GDM1 (cell line): ENCODE measurements around the gene MARK3.
"Not testable (repeated sequence)": the region's sequence is repeated elsewhere in the genome, so short reads cannot be mapped to it uniquely, and the experiment has no call there.

Source experiments
- DNase-seq: peaks from one replicate; lab custom pipeline; 2025; lab: John Stamatoyannopoulos, UW

The MARK3 gene

DNA sequence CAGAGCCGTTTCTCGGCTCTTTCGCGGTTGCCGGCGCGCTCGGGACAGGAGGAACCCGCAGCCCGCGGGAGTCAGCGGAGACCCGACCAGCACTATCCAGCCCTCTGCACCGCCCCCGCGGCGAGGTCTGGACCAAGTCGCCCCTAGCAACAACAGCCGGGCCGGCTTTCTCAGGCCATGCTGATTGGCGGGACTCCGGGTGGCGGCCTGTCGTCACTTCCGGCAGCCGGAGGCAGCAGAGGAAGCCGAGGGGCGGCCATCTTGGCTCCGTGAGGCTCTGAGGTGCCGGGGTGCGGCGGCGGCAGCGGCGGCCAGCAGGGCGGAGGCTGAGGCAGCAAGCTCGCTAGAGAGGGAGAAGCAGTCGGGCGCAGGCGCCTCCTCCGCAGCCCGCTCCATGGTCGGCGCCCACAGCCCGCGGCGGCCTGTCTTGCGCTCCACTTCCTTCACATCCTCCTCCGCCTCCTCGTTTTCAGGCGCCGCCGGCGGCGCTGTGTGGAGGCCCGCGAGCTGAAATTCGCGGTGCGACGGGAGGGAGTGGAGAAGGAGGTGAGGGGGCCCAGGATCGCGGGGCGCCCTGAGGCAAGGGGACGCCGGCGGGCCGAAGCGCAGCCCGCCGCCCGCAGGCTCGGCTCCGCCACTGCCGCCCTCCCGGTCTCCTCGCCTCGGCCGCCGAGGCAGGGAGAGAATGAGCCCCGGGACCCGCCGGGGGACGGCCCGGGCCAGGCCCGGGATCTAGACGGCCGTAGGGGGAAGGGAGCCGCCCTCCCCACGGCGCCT lies at the start of gene MARK3:
Gene MARK3 (plus strand): TSS at position 264 of the 777 bp plus-strand sequence. CDS start 615 bp downstream, outside the sequence.
- DNase-seq = peak; percentile 94

DNA sequence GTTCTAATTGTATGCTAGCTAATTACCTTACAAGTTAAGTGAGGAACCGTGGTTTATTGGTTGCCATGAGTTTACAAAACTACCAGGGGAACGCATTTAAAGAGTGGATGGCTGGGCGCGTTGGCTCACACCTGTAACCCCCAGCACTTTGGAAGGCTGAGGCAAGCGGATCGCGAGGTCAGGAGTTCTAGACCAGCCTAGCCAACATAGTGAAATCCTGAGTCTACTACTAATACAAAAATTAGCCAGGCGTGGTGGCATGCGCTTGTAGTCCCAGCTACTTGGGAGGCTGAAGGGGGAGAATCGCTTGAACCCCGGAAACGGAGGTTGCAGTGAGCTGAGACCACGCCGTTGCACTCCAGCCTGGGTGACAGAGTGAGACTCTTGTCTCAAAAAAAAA lies 49.0 kb upstream of the MARK3 start:
- DNase-seq = no peak

DNA sequence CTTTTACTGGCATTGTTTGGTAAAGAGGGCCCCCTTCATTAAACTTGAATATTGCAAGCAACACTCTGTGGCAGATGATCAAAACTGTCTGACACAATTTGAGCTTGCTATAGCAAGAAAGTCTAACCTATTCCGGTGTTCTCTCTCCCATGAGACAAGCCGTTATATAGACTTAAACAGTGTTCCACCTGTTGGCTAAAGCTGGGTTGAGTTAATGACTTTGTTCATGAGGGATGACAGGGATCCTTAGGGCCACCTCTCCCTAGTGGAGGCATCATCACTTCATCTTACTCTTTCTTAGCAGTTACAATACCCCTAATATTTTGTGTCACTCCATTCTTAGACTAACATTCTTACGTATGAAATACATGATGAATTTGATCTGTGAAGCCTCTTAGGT lies 47.4 kb upstream of the MARK3 start:
- DNase-seq = no peak

DNA sequence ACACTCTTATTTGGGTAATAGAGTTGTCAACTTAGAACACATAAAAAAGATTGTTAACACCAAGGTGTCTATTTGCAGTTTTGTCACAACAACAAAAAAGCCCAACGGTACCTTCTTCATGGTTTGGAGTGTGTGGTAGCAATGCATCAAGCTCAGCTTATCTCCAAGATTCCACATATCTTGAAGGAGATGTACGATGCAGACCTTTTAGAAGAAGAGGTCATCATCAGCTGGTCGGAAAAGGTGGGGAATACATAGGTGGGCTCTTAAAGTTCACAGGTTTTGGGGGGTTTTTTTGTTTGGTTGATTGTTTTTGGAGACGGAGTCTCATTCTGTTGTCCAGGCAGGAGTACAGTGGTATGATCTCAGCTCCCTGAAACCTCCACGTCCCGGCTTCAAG lies 45.7 kb upstream of the MARK3 start:
- no peak for DNase-seq

DNA sequence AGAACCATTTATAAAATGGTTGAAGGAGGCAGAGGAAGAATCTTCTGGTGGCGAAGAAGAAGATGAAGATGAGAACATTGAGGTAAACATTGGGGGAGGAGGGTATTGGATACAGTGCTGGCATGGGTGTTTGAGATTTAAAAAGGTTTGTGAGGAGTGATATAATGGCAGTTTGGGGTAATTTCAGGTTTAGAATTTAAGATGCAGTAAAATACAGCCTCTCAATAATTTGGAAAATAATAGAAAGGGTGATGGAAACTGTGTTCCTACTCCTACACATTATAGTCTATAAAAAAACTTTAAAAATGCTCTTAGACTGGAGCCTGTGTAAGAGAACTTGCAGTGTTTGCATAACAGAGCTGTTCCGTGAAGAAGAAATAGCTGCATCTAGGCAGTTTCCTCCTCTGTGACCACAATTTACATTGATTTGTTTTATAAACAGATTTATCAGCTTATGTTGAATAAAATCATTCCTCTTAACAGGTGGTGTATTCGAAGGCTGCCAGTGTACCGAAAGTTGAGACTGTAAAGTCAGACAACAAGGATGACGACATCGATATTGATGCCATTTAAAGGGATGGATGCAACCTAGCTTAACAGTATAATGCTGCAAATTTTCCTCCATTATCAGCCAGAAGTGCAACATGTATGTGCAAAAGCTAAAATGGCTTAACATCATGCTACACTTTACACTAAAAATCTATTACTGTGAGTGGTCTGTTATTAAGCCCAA lies 44.6 kb upstream of the MARK3 start:
- no peak for DNase-seq

DNA sequence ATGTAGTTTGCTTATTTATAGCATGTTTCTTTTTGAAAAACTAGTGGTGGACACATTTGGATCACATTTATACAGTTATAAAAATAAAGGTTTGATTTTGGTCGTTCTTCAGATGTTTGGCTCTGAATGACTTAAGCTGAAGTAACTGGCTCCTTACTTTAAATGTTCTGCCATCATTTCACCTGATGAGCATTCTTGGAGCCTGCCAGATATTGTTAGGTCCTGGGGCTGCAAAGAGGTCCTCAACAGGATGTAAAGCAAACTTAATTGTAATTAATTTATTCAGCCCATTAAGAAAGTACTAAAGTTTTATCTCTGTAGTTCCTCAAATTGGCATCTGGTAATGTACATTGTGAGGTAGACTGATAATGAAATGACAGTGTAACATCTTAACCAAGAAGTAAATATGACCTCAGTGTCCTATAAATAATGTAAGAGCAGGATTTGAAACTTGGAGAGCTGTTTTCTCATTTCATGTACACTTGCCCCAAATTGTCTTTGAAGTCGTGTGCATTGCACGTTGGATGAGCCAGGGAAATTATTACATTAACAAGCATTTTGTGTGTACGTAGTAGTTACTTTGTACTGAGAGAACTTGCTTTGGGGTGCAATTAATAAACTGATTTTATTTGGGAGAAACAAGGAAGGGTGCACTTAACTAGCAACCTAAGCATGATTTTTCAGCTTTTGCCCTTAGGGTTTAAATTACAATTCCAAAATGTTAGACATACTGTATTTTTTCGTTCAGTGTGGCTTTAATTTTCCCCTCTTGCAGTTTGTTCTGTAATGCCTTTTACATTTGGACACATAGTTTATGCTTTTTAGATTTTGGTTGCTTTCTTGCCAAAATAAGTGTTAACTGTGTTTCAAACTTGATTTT lies 43.7 kb upstream of the MARK3 start:
- no peak for DNase-seq

DNA sequence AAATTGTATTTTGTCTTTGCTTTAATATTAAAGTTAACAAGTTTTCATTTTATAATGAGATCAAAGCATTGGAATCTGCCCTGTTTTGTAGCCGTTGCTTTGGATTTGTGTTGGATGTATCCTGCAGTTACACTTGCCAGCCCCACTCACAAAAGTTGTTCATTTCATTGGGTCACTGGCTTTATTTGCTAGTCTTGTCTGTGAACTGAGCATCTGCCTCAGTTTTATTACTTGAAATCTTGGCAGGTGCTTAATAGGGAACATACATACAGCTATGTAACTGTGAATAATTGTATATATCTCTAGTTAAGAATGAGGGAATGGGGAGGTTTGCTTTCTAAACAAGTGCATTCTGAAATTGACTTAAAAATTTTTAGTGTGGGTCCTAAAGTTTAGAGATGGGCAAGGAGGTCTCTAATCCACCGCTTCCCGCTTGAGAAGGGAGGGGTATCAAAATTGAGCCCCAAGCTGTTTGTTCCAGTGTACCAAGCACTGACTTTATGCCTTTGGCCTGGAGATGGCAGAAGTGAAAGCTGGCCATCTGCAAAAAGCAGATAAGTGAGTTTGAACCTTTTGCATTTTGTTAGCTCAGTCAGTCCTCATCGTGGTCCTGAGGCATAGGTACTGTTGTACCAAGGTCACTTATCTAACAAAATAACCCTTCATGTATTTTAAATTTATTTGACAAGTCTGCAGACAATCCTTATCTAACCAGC lies 41.9 kb upstream of the MARK3 start:
- DNase-seq = no peak

DNA sequence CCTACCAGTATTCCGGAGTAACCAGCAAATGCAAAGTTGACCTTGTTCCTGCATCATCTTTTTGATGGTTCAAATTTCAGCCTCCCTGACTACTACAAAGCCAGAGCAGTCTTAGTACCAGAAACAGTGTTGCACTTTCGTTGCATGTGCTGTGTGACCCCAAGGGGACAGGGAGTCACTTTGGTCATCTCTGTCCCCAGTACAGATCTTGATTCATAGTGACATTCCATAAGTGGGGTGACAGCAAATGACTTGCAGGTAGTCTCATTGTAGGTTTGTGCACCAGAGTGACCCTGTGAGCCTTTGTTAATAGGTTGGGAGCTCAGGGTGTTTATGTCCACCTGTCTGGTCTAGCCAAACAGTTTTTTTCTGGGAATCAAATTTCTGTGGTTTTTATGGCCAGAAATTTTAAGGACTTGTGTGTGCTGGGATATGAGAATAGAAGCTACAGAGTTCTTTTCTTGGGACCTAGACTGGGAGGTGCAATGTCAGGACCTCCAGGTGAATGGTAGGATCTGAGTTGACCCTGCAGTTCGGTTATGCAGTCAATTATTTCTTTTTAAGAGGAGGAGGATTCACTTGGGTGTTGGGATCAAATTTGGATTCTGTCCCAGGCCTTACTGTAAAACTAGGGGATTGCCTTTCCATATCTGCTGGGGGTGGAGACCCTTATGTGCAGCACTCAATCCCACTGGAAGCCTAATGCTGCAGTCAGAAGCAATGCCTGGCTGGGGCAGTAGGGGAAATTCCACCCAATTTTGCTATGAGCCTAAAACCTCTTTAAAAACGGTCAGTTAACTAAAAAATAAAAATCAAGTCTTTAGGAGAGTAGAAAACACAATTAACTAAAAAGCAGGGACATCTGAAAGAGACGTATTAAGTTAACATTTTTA lies 41.1 kb upstream of the MARK3 start:
- DNase-seq = no peak

DNA sequence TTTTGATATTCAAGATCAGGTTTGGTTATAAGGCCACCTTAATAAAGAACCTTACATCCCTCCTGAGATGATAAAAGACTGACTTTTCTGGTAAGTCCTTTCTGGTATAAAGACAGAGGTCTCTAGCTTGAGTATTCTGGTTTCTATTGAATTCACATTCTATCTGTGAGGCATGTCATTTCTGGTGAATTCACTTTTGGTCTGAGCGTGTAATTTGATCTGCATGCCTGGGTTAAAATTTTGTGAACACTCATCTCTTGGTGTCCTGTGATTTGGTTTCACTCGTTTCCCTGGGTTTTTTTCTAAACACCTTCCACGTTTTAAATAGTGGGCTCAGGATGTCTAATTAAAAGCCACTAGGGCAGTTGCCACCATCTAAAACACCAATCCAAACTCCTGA lies 38.9 kb upstream of the MARK3 start:
- DNase-seq = no peak

DNA sequence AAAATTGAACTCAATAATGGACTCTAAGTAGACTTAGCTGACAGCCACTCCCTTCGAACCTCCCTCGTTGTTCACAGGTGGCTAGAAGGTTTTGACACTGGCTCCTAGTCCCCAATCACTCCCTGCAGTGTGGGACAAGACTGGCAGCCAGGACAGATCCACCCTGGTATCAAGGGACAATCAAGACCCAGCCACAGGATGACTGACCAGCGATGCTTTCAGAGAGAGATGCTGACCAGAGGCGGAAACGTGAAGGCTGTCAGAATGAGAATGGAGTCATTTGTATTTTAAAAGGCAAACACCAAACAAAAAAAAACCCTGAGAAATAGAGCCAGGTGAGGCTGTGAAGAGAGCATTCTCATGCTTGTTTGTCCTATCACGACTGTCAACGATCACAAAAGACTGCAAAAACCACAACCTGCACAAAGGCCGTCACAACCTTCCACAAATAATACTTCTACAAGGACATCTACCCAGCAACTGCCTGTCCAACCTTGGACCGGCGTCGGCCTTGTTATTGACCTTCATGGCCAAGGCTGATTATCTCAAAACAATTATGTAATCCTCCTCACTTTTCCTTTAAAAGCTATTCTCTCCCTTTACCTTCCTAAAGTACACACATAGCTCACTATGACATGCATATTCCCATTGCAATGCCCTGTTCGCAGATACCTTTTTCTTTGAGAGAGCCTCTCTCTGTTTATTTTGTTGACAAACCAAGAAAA lies 38.0 kb upstream of the MARK3 start:
- DNase-seq = no peak

DNA sequence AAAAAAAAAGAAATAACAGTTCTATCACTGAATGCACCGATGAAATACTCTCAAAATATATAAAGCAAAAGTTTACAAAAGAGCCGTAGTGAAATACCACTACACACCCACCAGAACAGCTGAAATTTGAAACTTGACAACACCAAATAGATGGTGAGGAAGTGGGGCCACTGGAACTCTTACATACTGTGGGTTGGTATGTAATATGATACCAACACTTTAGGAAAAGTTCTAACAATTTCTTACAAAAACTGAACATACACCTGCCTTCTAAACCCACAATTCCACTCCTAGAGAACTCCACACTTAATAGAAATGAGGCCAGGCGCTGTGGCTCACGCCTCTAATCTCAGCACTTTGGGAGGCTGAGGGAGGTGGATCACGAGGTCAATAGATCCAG lies 37.1 kb upstream of the MARK3 start:
- no peak for DNase-seq

DNA sequence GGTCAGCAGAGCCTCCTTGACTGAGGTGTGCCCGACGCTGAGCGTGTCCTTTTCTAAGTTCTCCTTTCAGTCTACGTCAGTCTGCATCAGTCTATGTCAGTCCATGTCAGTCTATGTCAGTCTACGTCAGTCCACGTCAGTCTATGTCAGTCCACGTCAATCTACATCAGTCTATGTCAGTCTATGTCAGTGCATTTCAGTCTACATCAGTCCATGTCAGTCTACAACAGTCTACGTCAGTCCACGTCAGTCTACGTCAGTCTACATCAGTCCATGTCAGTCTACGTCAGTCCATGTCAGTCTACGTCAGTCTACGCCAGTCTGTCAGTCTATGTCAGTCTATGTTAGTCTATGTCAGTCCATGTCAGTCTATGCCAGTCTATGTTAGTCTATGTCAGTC lies 35.2 kb upstream of the MARK3 start:
- DNase-seq = no peak

DNA sequence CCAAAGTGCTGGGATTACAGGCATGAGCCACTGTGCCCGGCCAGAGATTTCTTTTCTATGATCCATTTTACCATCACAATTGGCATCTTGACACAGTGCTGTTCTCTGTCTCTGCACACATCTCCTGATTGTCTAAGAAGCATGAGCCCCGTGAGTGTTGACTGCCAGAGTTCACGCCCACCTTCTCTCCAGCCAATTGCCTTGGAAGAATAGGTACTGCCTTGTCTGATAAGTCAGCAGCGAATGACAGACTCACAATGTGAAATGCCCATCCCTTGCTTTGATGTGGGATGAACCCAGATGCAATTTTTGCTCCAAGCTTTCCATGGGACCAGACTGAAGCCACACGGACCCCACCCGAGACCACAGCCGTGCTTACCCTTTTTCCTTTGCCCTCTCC lies 31.9 kb upstream of the MARK3 start:
- no peak for DNase-seq

DNA sequence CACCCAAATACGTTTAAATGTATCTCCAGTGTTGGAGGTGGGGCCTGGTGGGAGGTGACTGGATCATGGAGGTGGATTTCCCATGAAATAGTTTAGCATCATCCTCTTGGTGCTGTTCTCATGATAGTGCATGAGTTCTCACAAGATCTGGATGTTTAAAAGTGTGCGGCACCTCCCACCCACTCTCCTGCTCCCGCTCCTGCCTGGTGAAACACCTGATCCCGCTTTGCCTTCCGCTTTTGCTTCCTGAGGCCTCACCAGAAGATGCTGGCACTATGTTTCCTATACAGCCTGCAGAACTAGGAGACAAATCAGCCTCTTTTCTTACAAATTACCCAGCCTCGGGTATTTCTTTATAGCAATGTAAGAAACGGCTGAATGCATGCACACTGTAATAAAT lies 31.1 kb upstream of the MARK3 start:
- no peak for DNase-seq

DNA sequence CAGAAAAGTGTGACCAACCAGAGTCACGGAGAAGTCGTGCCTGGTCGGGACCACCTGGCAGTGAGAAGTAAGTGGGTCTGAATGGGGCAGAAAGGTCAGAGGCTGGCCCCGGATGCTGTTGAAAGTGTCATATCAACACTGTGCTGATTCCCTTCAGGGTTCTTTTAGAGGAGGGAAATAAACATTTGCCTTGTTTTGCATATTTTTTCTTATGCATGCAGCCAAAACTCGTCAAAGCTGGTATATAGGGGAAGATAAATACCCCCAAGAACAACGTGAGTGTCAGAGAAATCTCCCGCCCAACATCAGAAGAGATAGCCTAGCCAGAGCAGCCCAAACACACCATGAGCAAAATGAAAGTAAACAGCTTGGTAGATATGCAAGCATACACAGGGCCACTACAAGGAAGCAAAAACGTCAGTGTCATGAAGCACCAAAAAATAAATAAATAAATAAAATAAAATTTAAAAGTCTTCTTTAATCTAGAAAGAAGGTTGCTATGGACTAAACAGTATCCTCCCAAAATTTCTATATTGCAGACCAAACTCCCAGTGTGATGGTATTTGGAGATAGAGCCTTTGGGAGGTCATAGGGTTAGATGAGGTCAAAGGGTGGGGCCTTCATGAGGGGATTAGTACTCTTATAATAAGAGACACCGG lies 29.1 kb upstream of the MARK3 start:
- no peak for DNase-seq

DNA sequence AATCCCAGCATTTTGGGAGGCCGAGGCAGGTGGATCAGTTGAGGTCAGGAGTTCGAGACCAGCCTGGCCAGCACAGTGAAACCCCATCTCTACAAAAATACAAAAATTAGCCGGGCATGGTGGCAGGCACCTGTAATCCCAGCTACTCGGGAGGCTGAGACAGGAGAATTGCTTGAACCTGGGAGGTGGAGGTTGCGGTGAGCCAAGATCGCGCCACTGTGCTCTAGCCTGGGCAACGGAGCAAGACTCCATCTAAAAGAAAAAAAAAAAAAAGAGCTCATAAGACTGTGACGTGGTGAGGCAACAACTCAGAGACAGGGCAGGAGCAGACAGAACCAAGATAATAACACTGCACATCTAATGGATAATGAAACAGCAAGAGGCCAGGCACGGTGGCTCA lies 27.7 kb upstream of the MARK3 start:
- not testable (repeated sequence) for DNase-seq

DNA sequence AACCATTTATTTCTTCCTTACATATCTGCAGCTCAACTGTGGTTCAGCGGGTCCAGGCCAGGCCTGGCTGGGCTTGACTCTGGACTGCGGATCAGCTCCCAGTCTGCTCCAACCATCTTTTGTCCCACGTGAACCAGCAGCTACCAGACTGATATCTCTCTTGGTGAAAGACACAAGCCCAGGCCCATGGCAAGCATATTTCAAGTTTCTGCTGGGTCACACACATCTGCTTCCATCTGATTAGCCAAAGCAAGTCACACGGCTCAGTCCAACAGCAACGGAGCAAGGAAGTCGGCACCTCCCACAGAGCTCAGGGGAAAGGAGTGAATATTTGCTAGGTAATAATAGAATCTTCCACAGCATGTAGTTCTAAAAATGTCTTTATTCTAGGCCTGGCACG lies 24.7 kb upstream of the MARK3 start:
- DNase-seq = no peak

DNA sequence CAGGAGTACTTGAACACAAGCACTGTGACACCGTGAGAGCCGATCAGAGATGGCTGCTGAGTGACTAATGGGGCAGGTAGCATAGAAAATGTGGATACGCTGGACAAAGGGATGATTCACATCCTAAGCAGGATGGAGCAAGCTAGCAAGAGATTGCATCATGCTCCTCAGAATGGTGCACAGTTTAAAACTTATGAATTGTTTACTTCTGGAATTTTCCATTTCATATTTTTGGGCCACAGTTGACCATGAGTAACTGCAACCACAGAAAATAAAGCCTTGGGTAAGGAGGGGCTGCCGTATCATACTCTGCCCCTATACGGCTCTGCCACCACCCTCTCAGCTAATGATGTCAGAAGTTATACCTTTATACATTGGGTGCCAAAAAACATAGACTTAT lies 23.3 kb upstream of the MARK3 start:
- DNase-seq = no peak

DNA sequence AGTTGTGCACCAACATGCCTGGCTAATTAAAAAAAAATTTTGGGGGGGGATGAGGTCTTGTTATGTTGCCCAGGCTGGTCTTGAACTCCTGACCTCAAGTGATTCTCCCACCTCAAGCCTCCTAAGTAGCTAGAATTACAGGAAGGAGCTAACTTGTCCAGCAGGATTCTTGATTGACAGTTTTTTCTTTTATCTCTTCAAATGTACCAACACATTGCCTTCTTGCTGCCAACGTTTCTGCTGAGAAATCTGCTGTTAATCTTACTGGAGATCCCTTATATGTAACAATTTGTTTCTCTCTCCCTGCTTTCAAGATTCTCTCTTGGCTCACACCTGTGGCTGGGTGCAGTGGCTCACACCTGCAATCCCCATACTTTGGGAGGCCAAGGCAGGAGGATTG lies 22.4 kb upstream of the MARK3 start:
- no peak for DNase-seq

DNA sequence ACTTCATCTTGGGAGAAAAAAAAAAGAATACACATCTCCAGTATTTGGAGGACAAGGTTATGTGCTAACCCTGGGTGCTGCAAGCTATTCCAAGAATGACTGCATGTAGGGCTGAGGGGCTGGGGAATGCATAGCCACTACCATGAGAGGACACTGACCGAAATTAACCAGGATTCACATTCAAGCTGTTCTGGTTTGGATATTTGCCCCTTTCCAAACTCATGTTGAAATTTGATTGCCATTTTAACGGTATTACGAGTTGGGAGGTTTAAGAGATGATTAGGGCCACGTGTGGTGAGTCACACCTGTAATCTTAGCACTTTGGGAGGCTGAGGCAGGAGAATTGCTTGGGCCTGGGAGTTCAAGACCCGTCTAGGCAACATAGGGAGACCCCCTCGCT lies 18.5 kb upstream of the MARK3 start:
- DNase-seq = no peak
